HG02970 (cell line): ENCODE data around the gene FOXN3.

Experiments
- ATAC-seq: cut with Tn5 transposase; IDR thresholded peaks from one replicate; pipeline ENCODE4 v1.9.1; 2021; ENCODE audit warnings: mild to moderate bottlenecking, moderate library complexity, moderate number of reproducible peaks; ENCODE audit not compliant: unreplicated experiment, low FRiP score

FOXN3 gene

DNA sequence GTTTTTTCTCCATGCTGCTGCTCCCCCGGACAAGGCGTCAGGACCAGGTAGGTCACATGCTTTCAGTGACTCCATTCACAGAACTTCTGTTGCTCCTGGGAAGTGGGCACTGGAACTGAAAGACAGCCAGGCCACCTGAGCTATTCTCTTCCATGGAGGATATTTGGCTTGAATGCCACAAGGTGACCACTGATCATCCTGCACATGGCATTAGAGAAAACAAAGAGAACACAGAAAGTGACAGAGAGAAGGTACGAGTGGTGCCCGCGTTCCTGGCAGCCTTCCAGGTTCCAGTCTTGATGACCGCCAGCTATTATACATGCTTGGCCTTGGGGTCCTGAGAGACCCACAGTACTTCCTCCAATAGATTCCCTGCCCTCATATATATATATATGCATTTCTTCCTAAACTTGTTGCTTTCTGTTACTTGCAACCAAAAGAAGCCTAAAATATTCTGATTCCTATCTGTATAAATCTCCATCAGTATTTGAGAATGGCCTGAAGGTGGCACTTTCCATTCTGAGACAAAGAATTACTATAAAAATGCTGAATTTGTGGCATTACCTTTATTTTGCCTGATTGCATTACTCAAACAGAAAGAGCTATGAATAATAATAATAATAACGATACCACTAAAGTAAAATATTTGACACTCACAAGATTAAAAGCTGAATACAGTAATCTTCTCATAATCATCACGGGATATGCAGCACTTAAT, 174.9 kb downstream of the FOXN3 start:
- no peak for ATAC-seq

DNA sequence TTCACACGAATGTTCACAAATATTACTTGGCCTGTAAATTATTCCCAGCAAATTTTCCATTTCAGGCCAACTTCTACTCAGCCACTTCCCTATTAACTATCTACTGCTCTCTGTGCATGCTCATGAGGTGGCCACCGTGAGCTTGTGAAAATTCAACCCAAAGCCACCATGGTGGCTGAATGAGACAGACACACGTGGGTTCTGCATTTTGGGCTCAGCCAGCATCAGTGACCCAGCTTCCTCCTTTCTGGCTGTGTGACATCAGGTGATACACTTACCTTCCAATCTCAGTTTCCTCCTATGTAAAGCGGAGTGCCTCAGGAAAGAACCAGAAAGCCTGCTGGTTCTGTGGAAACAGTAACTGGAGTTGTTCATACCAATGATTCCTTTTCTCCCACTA, 175.8 kb downstream of the FOXN3 start:
- ATAC-seq, result no peak

DNA sequence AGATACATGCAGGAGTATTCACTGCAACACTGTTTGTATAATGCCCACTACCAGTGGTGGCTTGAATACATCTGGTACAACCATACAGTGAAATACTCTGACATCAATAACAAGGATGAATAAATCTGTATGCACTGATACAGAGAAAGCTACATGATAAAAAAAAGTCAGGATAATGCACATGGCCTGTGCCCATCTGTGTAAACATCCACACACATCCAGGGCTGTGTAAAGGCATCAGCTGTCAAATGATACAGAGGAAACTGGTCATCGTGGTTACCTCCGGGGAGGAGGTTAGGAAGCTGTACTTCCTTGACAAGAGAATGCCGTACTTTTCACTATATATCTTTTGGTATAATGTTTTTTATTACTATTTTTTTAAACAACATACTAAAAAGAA, 176.6 kb downstream of the FOXN3 start:
- no peak for ATAC-seq

DNA sequence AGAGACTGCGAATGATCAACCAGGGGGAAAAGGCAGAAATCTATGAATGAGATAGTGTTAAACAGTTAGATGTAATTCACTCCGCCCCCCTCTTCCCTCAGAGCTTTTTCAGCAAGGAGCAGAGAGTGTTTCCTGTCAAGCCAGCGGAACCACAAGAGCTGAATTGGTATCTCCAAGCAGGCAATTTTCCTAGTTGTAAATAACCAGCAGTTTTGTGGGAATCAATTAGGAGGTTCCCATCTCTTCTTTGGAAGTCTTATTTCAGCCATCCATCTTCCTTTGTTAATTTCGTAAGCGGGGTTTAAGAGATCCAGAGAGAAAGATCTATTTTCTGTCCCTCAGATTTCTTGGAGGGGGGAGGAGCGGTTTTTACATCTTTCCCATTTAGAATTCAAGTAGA, 178.0 kb downstream of the FOXN3 start:
- ATAC-seq, result no peak

DNA sequence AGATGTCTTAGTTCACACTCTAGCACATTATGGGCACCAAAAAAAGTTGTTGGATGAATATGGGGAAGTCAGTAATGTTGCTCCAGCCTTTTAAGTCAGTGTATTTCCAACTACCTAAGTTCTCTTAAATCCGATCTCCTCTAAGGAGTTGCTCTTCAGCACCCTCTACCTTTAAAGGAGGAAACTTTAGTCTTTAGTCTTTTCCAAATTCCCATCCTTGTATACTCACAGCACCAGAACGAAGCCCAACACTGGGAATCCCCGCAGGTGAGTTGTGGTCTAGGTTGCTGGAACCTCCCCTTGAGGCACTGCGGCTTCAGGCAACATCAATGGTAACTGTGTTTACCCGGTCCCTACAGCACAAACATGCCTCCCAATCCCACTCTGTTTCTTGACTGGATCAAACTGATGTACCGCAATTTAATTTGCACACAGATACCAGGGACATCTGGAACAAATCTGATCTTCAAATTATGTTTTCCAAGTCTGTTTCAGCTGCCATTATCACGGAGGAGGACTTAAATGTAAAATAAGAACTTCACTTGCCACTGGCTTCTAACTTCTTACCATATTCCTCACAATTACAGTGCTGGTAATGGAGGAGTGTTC, 179.0 kb downstream of the FOXN3 start:
- no peak for ATAC-seq

DNA sequence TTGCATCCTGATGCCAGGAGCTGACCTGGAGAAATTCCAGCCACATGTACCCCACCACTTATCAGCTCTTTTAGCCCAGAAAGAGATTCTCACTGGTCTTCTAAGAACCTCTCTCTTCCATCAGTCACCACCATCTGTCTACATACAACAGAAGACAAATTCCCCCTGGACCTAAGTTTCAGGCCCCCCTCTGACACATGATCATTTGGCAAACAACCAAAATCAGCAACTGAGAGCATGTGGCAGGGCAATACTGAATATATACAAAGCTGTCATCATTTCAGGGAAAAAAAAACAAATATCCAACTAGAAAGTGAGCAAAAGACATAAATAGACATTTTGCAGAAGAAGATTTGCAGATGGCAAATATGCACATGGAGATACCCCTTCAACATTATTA, 180.2 kb downstream of the FOXN3 start:
- ATAC-seq, result no peak

DNA sequence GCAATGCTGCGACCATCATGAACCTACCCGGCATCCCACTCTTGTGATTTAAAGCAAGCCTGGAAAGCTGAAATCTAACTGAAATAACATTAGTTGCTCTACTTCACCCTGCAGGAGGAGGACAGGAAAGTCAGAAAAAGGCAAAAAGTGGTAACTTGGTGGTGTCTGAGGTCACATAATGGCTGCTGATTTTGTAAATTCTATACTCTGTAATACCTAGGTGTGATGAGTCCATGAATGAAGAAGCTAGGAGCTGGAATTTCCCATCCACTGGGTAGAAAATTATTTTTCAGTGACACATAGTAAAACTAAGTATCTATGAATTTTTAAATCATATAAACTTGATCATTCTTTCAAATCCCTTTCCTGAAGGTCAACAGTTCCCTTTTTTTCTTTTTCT, 183.8 kb downstream of the FOXN3 start:
- ATAC-seq, result no peak

DNA sequence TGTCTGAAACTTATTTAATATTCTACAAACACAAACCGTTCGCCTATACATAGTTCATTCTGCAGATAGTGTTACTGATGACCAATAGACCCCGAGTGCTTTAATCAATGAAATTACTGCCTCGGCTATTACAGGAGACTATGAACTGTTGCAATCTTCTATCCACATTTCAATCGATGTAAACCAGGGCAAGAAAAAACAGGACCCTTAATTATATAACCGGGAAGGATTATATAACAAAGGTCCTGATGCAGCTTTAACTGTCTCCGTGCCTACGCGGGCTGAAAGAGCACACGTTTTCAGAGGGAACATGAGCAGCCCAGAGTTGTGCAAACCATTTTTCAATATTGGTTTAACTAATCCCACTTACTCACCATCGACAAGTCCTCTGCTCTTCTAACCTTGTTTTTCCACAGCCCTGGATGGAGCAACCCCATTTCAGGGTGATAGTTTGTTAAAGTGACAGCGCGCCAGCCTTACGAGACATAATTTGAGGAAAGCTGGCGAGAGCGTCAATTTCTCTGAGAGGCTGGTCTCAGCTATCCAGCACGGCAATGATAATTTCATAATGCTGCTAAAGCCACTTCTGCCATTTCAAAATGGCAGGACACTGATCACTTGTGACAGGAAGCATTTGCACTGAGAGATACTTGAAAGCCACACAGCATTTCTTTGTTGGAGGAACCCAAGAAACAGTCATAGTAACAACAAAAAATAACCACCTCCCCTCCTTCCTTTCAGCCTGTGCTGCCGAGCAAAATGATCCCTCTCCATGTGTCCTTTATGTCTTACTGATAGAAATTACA, 184.6 kb downstream of the FOXN3 start:
- ATAC-seq, result no peak

DNA sequence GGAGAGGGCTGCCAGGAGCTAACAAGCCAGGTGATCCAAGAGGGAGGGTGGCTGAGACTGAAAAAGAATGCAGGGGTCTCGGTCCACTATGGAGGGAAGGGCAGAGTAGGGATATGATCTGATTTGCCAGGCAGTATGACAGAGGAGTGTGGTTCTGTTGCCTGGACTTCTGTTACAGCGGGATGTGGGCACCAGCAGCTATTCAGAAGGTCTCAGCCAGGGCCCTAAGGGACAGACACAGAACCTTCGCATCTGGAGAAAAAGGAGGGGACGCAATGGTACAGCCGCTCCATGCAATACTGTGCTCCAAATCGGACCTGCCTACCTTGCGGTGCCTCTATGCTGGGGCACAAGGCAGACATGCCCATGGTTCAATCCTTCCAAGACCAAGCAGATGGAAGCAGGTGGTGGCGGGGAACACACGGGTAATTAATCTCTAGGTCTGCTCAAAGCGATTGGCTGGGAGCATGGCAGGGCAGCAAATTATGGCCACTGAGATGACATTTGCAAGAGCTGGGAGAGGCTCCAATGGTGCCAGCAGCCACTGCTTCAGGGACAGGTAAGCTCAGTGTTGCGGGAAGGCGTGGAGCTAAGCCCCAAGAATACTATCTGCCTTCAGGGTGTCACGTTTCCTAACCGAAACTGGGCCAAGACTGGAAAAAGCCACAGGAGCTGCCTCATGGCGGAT, 185.5 kb downstream of the FOXN3 start:
- ATAC-seq, result no peak

DNA sequence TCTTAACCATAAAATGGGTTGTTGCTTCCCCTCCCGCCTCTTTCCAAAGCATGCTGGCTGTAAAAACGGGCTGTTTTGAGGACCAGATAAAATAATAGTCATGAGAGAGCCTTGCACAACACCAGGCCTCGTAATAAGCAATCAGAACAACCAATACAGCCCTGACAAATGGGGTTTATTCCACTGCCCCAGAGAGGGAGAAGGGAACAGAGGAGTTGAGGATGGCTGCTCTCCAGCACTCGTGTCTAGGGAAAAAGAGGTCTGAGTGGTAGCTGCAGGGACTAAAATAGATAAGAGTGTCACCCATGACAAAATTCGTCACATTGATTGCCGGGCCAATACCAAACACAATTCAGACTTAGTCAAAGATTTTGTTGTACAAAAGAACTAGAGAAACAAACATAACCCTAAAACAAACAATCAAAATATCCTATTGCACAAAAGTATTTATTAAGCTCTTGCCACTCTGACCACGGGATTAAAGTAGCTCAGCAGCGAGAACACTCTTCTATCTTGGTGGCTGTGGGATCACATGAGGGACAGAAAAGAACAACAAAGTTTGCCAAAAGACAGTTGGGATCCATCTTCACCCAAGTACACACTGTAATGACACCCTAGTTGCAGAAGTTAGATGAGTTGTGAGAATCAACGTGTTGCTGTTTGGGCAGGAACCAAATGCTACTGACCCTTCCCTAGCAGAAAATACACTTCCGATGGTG, 188.0 kb downstream of the FOXN3 start:
- ATAC-seq, result no peak

DNA sequence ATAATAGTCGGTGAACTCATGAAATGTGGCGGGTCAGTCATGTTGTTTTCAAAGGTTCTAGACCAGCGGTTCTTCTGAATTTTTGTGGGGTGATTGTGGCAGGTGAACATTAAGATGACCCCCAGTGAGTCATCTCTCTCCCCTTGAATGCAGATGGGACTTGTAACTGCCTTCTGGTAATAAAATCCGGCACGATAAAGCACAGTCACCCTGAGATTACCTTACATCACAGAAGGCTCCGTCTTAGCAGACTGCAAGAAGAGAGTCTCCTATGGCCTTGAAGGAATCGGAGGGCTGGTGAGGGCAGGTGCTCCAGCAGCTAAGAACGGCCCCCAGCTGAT, 189.6 kb downstream of the FOXN3 start:
- no peak for ATAC-seq

DNA sequence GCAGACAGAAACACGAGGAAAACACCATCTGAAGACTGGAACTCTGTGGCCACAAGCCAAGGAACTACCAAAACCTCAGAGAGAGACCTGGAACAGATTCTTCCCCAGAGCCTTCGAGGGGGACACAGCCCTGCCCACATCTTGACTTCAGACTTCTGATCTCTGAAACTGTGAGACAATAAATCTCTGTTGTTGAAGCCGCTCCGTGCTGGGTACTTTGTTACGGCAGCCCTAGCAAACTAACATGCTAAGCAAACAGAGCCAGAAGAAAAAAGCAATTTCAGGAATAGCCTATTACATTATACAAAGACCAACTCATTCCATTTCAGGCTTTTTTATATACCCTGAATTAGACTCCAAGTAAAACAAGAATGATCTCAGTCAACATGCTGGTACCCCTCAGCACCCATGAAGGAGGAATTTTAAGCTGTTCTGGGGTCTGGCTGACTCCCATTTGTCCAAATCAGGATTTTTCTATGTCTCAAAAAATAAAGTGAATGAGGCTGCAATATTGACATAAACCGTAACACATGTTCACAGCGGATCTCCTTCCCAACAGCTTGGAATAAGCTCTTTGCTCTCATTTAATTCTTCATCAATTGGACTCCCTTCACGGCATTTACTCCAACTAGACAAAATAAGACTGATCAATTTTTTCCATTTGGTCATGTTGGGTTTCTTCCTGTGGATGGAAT, 190.1 kb downstream of the FOXN3 start:
- no peak for ATAC-seq

DNA sequence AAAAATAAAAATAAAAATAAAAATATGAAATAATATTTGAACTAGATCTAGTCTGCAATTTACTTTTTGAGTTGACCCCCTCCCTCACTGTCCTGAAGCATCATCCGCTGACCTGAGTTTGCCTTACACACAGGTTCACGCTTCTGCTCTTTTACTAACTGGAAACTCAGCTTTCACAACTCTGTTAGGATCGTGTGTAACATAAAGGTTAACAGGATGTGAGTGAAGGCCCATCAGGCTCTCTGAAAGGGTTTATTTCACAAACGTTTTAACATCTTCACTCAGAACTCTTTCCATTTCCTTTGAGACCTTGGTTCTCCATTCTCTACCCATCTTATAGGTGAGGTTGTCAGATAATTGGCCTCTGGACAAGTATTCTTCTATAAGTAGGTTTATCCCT, 191.4 kb downstream of the FOXN3 start:
- no peak for ATAC-seq

DNA sequence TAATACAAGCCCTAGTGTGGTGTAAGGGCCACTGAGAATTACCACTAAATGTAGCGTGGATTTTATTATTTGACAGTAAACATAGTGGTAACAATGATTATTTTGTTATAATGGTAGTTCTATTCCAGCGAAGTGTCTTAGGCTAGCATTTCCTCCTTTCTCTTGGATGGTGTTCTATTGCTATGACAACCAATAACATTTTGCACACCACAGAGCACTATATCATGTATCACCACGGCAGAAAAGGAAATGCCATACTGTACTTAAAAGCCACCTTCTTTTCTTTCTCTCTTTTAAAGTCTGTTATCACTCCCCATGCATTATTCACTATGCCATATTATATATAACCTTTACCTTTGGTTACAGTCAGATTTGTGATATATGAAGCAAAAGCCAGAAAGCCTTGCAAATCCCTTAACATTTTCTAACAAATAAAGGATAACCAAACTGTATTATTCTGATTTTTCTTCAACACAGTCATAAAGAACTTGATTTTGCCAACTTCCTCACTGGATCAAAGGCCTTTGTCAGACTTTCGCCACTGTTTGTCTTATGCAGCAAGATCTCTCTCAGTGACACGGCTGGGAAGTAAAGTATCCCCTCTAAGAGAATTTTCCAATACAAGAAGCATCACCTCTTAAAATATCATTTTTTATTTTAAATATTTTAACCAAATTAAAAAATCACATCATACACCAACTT, 195.8 kb downstream of the FOXN3 start:
- no peak for ATAC-seq

DNA sequence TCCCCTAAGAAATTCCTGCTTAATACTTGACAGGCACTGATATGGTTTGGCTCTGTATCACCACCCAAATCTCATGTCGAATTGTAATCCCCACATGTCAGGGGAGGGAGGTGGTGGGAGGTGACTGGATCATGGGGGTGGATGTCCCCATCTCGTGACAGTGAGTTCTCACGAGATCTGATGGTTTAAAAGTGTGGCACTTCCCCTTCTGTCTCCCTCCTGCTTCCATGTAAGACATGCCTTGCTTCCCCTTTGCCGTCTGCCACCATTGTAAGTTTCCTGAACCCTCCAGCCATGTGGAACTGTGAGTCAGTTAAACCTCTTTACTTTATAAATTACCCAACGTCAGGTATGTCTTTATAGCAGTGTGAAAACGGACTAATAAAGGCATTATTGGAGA, 198.0 kb downstream of the FOXN3 start:
- ATAC-seq, result no peak

DNA sequence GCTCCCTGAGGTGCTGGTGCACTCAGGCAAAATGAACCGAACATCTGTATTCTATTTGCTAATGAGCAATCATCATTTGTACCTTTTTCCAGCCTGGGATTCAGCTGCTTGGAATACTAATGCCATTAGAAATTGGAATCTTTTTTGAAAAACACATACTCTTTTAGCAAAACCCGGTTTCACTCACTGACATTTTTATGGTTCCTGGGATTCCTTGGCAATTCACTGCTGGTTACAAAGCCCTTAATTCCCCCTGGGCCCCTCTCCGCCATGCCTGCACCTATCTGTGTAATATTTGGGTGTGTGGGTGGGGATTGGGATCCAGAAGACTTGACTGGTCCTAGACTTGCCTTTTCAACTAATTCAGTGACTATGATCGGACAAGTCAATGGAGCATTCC, 199.1 kb downstream of the FOXN3 start:
- ATAC-seq, result no peak

DNA sequence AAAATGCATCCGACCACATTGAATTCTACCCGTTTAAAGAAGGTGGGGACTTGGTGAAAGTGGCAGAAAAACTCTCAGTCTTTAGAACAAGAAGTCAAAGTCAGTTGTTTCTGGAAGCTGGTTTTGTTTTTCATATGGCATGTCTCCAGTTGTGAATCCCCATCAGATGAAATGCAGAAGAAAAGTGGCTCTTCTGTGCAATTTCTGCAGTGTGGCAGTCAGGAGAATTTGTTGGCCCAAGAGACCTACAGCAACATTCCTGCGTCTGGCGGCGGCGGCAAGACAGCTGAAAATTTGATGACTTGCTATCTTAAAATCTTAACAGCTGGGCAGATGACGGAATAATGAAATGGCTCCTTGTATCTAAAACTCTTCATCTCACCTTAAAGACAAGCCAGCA, 201.5 kb downstream of the FOXN3 start:
- no peak for ATAC-seq

DNA sequence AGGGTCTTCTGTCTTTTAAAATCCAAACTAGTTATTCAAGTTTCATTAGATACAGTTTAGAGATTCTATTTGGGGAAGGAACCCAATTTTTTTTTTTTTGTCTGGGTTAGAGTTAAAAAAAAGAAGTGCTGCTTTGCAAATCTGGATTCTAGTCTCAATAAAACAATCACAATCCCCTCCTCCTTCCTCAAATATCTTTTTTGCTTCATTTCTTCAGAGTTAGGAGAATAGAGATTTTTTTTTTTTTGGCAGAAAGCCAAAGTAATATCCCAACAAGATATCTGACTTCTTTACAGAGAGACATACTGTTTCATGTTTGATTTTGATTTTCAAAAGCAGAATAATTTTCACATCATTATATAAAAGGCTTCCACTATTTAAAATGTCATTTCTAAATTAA, 201.9 kb downstream of the FOXN3 start:
- ATAC-seq, result no peak

DNA sequence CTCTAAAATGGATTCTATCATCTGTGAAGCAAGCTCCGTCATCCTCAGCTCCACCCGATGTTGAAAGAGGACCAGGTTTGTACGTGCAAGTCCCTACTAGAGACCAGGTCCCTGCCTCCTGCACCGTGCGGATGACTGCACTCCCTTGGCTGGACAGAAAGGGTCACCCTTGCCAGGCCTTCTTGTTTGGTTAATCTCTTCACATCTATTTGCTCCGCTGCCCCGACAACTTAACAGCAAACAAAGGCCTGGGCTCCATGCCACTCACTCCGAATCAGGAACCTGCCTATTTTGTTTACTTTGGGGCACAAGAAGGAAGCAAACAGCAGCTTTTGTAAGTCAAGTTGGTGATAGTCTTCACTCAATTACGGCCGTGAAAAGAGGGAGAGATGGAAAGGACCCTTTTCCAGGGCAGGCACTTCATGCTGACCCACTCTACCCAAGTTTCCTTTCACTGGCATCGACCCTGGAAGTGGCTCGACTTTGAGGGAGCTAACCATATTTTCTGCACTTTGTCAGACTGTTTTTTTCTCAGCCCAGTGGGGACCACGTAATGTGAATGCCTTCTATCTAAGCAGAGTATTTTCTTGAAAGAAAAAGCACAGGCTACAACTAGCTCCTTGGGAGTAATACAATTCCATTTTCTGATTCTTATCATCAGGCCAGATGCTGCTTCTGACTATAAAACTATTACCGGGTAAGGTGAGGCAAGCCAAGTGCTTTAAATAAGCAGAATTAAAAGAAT, 202.6 kb downstream of the FOXN3 start:
- no peak for ATAC-seq
